K562 (cell line): ENCODE results near the gene DYNC2I2. TPM values are rescaled to one million over a fixed set of nuclear protein-coding genes. Genes with fewer than 3 reads are reported as not detected.

Experiments used
- ARNT ChIP-seq, 2 experiments: fragments of 450-650 bp; IDR thresholded peaks; 2 replicates each; pipeline ENCODE4 v1.6.1; 2016; ENCODE audit warnings: mild to moderate bottlenecking in 1 of 2
- FOXA1 ChIP-seq: fragments of 450-650 bp; IDR thresholded peaks from 2 replicates; pipeline ENCODE4 v1.6.1; 2016; ENCODE audit warnings: mild to moderate bottlenecking, borderline replicate concordance
- ILF3 ChIP-seq: fragments of 450-650 bp; IDR thresholded peaks from 2 replicates; pipeline ENCODE4 v1.6.1; 2018; ENCODE audit warnings: antibody characterized with exemption, mild to moderate bottlenecking, moderate library complexity, borderline replicate concordance
- MTF1 ChIP-seq: fragments of 250-450 bp; sonication (Bioruptor Pico); IDR thresholded peaks from 2 replicates; pipeline ENCODE4 v1.9.0; 2021; ENCODE audit warnings: moderate library complexity, mild to moderate bottlenecking, inconsistent platforms, borderline replicate concordance
- SAP30 ChIP-seq: fragments of 200-600 bp; sonication (generic); IDR thresholded peaks from 2 replicates; pipeline ENCODE4 v1.6.1; 2012; ENCODE audit warnings: borderline replicate concordance, low read depth, mild to moderate bottlenecking, moderate library complexity, low read length, control low read depth, inconsistent platforms; ENCODE audit not compliant: insufficient read depth, poor library complexity, severe bottlenecking
- SIN3A ChIP-seq, 2 experiments: fragments of 150-350 bp in 1 of 2; IDR thresholded peaks; 2 replicates each; pipeline ENCODE4 v1.6.1; 2011 to 2016; ENCODE audit warnings: borderline replicate concordance in 2 of 2, low read depth in 2 of 2, low read length in 2 of 2, mild to moderate bottlenecking in 2 of 2, moderate library complexity in 2 of 2; ENCODE audit not compliant: control insufficient read depth in 1 of 2
- TGIF2 ChIP-seq: sonication (generic); formaldehyde crosslinking; IDR thresholded peaks from 2 replicates; pipeline ENCODE4 v1.8.1; 2022; ENCODE audit warnings: mild to moderate bottlenecking, missing genetic modification reagents, moderate library complexity
- XRCC3 ChIP-seq: fragments of 450-650 bp; IDR thresholded peaks from 2 replicates; pipeline ENCODE4 v1.6.1; 2017; ENCODE audit warnings: mild to moderate bottlenecking, moderate library complexity
- ZNF3 ChIP-seq: fragments of 250-450 bp; sonication (Bioruptor Pico); IDR thresholded peaks from 2 replicates; pipeline ENCODE4 v1.5.0; 2021; ENCODE audit warnings: mild to moderate bottlenecking, moderate library complexity
- ZNF324 ChIP-seq: fragments of 250-450 bp; sonication (Bioruptor Pico); IDR thresholded peaks from 2 replicates; pipeline ENCODE4 v1.4.0; 2020; ENCODE audit warnings: mild to moderate bottlenecking
- ZNF347 ChIP-seq: fragments of 450-650 bp; formaldehyde crosslinking; IDR thresholded peaks from 2 replicates; pipeline ENCODE4 v1.4.0; 2020; ENCODE audit warnings: low read depth, mild to moderate bottlenecking, moderate library complexity
- polyA plus RNA-seq, 8 experiments: library from polyadenylated mRNA; depleted of rRNA in 4 of 8; stranded (reverse) in 5 of 8; unstranded in 3 of 8; fragments of >200 nt; fragmentation: Nextera tagmentation in 2 of 8; fragmentation: Illumina TruSeq in 1 of 8; extraction: Ambion mirVana in 2 of 8; extraction: Trizol in 1 of 8; gene quantifications; 2 replicates each; pipeline versions ENCODE4 v1.2.1 to v1.2.3, GENCODE V29; 2011 to 2014; ENCODE audit warnings: inconsistent platforms in 1 of 8, missing spikeins in 1 of 8
- total RNA-seq, 7 experiments: library from RNA; depleted of rRNA in 6 of 7; stranded (reverse); fragments of >200 nt in 6 of 7; fragmentation: Illumina TruSeq in 2 of 7; extraction: Trizol in 2 of 7; gene quantifications; 2 replicates each; pipeline versions ENCODE4 v1.2.1 to v1.2.3, GENCODE V29; 2011 to 2021; ENCODE audit warnings: low replicate concordance in 1 of 7
- TF ChIP-seq, protein P1 (sequence below): fragments of 450-650 bp; formaldehyde crosslinking; IDR thresholded peaks from 2 replicates; pipeline ENCODE4 v1.4.0; 2020; ENCODE audit warnings: mild to moderate bottlenecking, moderate library complexity
- TF ChIP-seq, protein P2 (sequence below): sonication (generic); formaldehyde crosslinking; IDR thresholded peaks from 2 replicates; pipeline ENCODE4 v1.8.0; 2022; ENCODE audit warnings: mild to moderate bottlenecking, missing genetic modification reagents, borderline replicate concordance
- TF ChIP-seq, protein P3 (sequence below): sonication (generic); formaldehyde crosslinking; IDR thresholded peaks from 2 replicates; pipeline ENCODE4 v1.9.0; 2022; ENCODE audit warnings: mild to moderate bottlenecking, missing genetic modification reagents
- TF ChIP-seq, protein P4 (sequence below), 2 experiments: fragments of 450-650 bp; IDR thresholded peaks; 2 replicates each; pipeline ENCODE4 v1.6.1; 2018; ENCODE audit warnings: mild to moderate bottlenecking in 2 of 2, low read depth in 1 of 2; ENCODE audit not compliant: partially characterized antibody in 2 of 2

Gene DYNC2I2
- total and polyA plus RNA-seq, 9 of the 15 experiments (the other 6 are each of a cell fraction or from before 2014, with no cell fraction given), result 1.5 to 249 (median 70.0) TPM

DNA sequence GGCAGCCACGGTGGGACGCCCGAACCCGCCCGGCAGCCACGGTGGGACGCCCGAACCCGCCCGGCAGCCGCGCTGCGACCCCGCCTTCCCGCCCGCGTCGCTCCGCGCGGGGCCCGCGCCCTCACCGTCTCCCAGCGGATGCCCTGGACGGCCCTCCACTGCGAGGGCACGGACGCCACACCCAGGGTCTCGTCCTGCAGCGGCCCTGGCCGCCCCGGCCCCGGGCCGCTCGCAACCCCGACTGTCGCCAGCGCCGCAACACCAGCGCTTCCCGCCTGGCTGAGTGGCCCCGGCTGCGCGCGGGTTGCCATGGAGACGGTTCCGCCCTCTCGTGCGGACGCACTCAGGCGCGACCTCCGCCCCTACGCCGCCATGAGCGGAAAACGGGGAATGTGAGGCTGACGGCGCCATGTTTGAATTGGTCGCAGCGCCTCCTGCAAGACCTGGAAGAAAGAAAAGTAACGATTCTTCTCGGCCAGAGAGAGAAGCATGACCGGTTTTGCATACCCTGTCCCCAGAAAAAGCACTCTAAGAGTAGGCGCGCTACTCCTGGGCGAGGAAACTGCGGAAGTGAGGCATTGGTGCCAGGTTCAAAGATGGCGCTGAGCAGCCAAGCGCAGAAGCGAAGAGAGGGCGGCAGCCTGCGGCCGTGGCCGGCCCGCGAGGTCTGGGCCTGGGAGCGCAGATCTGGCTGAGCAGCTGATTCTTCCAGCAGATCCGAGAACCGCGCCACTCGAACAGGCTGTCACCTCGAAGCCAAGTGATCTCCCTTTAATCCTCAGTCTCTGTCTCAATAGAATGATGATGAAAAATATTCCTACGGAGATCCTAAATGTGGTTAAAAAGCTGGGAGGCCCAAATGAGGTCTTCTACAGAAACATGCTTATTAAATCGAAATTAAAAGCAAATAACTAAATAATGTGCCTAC is at the start of gene DYNC2I2 (continued):
- TF ChIP-seq TGIF2 (CRISPR knock-in tag) (0 out of 2 replicates have a peak, but pooled peaks have one; percentile 43), SAP30 (peak; percentile 98), FOXA1 (no peak), SIN3A (IDR thresholded peaks at IDR 0.05; ENCODE audit: borderline replicate concordance in 2 of 2, control insufficient read depth in 1 of 2, low read depth in 2 of 2, low read length in 2 of 2) (peak; percentile 86 to 89; a peak in 3 of 4 replicates), ZNF3 (CRISPR knock-in tag) (no peak), XRCC3 (no peak), ARNT (IDR thresholded peaks at IDR 0.05) (peak in 1 of 2 experiments; percentile 39; a peak in 2 of 4 replicates), ILF3 (no peak), MTF1 (CRISPR knock-in tag) (0 out of 2 replicates have a peak, but pooled peaks have one; percentile 47), ZNF347 (CRISPR knock-in tag) (no peak), ZNF324 (CRISPR knock-in tag) (peak; percentile 78)
- TF ChIP-seq, protein P1, sequence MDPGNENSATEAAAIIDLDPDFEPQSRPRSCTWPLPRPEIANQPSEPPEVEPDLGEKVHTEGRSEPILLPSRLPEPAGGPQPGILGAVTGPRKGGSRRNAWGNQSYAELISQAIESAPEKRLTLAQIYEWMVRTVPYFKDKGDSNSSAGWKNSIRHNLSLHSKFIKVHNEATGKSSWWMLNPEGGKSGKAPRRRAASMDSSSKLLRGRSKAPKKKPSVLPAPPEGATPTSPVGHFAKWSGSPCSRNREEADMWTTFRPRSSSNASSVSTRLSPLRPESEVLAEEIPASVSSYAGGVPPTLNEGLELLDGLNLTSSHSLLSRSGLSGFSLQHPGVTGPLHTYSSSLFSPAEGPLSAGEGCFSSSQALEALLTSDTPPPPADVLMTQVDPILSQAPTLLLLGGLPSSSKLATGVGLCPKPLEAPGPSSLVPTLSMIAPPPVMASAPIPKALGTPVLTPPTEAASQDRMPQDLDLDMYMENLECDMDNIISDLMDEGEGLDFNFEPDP (CRISPR knock-in tag), result peak; percentile 84; the same call in 1 of the 2 replicates
- TF ChIP-seq, protein P2, sequence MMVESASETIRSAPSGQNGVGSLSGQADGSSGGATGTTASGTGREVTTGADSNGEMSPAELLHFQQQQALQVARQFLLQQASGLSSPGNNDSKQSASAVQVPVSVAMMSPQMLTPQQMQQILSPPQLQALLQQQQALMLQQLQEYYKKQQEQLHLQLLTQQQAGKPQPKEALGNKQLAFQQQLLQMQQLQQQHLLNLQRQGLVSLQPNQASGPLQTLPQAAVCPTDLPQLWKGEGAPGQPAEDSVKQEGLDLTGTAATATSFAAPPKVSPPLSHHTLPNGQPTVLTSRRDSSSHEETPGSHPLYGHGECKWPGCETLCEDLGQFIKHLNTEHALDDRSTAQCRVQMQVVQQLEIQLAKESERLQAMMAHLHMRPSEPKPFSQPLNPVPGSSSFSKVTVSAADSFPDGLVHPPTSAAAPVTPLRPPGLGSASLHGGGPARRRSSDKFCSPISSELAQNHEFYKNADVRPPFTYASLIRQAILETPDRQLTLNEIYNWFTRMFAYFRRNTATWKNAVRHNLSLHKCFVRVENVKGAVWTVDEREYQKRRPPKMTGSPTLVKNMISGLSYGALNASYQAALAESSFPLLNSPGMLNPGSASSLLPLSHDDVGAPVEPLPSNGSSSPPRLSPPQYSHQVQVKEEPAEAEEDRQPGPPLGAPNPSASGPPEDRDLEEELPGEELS, result no peak; the same call in 1 of the 2 replicates
- TF ChIP-seq, protein P3, sequence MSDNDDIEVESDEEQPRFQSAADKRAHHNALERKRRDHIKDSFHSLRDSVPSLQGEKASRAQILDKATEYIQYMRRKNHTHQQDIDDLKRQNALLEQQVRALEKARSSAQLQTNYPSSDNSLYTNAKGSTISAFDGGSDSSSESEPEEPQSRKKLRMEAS, result peak; percentile 93
- TF ChIP-seq, protein P4, sequence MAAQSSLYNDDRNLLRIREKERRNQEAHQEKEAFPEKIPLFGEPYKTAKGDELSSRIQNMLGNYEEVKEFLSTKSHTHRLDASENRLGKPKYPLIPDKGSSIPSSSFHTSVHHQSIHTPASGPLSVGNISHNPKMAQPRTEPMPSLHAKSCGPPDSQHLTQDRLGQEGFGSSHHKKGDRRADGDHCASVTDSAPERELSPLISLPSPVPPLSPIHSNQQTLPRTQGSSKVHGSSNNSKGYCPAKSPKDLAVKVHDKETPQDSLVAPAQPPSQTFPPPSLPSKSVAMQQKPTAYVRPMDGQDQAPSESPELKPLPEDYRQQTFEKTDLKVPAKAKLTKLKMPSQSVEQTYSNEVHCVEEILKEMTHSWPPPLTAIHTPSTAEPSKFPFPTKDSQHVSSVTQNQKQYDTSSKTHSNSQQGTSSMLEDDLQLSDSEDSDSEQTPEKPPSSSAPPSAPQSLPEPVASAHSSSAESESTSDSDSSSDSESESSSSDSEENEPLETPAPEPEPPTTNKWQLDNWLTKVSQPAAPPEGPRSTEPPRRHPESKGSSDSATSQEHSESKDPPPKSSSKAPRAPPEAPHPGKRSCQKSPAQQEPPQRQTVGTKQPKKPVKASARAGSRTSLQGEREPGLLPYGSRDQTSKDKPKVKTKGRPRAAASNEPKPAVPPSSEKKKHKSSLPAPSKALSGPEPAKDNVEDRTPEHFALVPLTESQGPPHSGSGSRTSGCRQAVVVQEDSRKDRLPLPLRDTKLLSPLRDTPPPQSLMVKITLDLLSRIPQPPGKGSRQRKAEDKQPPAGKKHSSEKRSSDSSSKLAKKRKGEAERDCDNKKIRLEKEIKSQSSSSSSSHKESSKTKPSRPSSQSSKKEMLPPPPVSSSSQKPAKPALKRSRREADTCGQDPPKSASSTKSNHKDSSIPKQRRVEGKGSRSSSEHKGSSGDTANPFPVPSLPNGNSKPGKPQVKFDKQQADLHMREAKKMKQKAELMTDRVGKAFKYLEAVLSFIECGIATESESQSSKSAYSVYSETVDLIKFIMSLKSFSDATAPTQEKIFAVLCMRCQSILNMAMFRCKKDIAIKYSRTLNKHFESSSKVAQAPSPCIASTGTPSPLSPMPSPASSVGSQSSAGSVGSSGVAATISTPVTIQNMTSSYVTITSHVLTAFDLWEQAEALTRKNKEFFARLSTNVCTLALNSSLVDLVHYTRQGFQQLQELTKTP (IDR thresholded peaks at IDR 0.05; ENCODE audit: low read depth in 1 of 2, partially characterized antibody in 2 of 2), result peak; percentile 20 to 88
